Neuron (in vitro differentiated cells): ENCODE results near the gene CERCAM.
"Not testable (repeated sequence)": the region's sequence is repeated elsewhere in the genome, so short reads cannot be mapped to it uniquely, and the experiment has no call there.

ENCODE experiments used
- H2AFZ ChIP-seq: one replicate; pipeline ENCODE4 v1.6.1; 2013; ENCODE audit warnings: low read depth, mild to moderate bottlenecking, inconsistent platforms, low read length, moderate library complexity
- H3K27me3 ChIP-seq: one replicate; pipeline ENCODE4 v1.6.1; 2013; ENCODE audit warnings: low read length; ENCODE audit not compliant: insufficient read depth
- H3K36me3 ChIP-seq: one replicate; pipeline ENCODE4 v1.6.1; 2013; ENCODE audit warnings: low read length; ENCODE audit not compliant: insufficient read depth
- H3K4me1 ChIP-seq: one replicate; pipeline ENCODE4 v1.6.1; 2013; ENCODE audit warnings: low read length; ENCODE audit not compliant: insufficient read depth
- H3K4me3 ChIP-seq: 2 replicates; pipeline ENCODE4 v1.5.1; 2013; ENCODE audit warnings: mild to moderate bottlenecking, low read length, moderate library complexity
- H3K9me3 ChIP-seq: one replicate; pipeline ENCODE4 v1.6.1; 2013; ENCODE audit warnings: low read length

The CERCAM gene

GRCh38 chr9:128435611-128436010, 15.0 kb downstream of the CERCAM start:
- Histone ChIP-seq H3K9me3 (no peaks in the 10 kb centered on the region), H3K4me3 (no peak overlapping the region), H3K36me3 (peaks cover 21% of the 10 kb centered on the region), H2AFZ (no peak overlapping the region), H3K4me1 (no peaks in the 10 kb centered on the region), H3K27me3 (no peaks in the 10 kb centered on the region)

GRCh38 chr9:128438343-128439109, 17.9 kb downstream of the CERCAM start:
- no peaks in the 10 kb centered on the region for H3K27me3 ChIP-seq
- H2AFZ ChIP-seq, result no peak overlapping the region
- no peak overlapping the region for H3K4me3 ChIP-seq
- peaks cover 15% of the 10 kb centered on the region for H3K36me3 ChIP-seq
- no peaks in the 10 kb centered on the region for H3K9me3 ChIP-seq
- H3K4me1 ChIP-seq, result no peaks in the 10 kb centered on the region

GRCh38 chr9:128439273-128439672, 18.6 kb downstream of the CERCAM start:
- Histone ChIP-seq H3K4me1 (no peaks in the 10 kb centered on the region), H3K27me3 (no peaks in the 10 kb centered on the region), H2AFZ (no peak overlapping the region), H3K4me3 (no peak overlapping the region), H3K9me3 (no peaks in the 10 kb centered on the region), H3K36me3 (peaks cover 12% of the 10 kb centered on the region)

- H2AFZ ChIP-seq, result no peak overlapping the region
- H3K4me3 ChIP-seq, result no peak overlapping the region
- no peaks in the 10 kb centered on the region for H3K9me3 ChIP-seq
- H3K27me3 ChIP-seq, result no peaks in the 10 kb centered on the region
- H3K36me3 ChIP-seq, result no peaks in the 10 kb centered on the region
- H3K4me1 ChIP-seq, result no peaks in the 10 kb centered on the region
Observed at GRCh38 chr9:128442150-128442549, 21.5 kb downstream of the CERCAM start.

- H2AFZ ChIP-seq, H3K4me3 ChIP-seq, H3K9me3 ChIP-seq, H3K4me1 ChIP-seq, H3K27me3 ChIP-seq, H3K36me3 ChIP-seq: not testable (repeated sequence)
Observed at GRCh38 chr9:128446505-128446904, 25.8 kb downstream of the CERCAM start.

- Histone ChIP-seq H3K27me3 (no peaks in the 10 kb centered on the region), H3K9me3 (no peaks in the 10 kb centered on the region), H2AFZ (no peak overlapping the region), H3K36me3 (no peaks in the 10 kb centered on the region), H3K4me3 (no peak overlapping the region), H3K4me1 (no peaks in the 10 kb centered on the region)
Observed at GRCh38 chr9:128448746-128449145, 28.1 kb downstream of the CERCAM start.

GRCh38 chr9:128454991-128455390, 34.3 kb downstream of the CERCAM start:
- Histone ChIP-seq H3K27me3 (no peaks in the 10 kb centered on the region), H3K36me3 (peaks cover 10% of the 10 kb centered on the region), H3K4me3 (no peak overlapping the region), H2AFZ (no peak overlapping the region), H3K9me3 (no peaks in the 10 kb centered on the region), H3K4me1 (peaks cover 11% of the 10 kb centered on the region)

- peak within 1 kb of the TSS; percentile 84 for H3K4me3 ChIP-seq
- H3K27me3 ChIP-seq, result no peaks in the 10 kb centered on the region
- peaks cover 11% of the 10 kb centered on the region for H3K4me1 ChIP-seq
- H3K9me3 ChIP-seq, result no peaks in the 10 kb centered on the region
- peak within 1 kb of the TSS; percentile 97 for H2AFZ ChIP-seq
- H3K36me3 ChIP-seq, result peaks cover 20% of the 10 kb centered on the region
Observed at GRCh38 chr9:128455849-128456612, 35.4 kb downstream of the CERCAM start, which contains the start of gene ODF2. Gene ODF2 (plus strand): TSS chr9:128456006. CDS start chr9:128456092, 86 bp downstream.

GRCh38 chr9:128456613-128457061, 36.0 kb downstream of the CERCAM start:
- no peaks in the 10 kb centered on the region for H3K27me3 ChIP-seq
- no peaks in the 10 kb centered on the region for H3K9me3 ChIP-seq
- peak overlapping the region; percentile 84 for H3K4me3 ChIP-seq
- peak overlapping the region; percentile 97 for H2AFZ ChIP-seq
- peaks cover 23% of the 10 kb centered on the region for H3K36me3 ChIP-seq
- peaks cover 11% of the 10 kb centered on the region for H3K4me1 ChIP-seq

GRCh38 chr9:128457207-128457606, 36.5 kb downstream of the CERCAM start:
- H3K36me3 ChIP-seq, result peaks cover 26% of the 10 kb centered on the region
- peaks cover 11% of the 10 kb centered on the region for H3K4me1 ChIP-seq
- peak overlapping the region; percentile 84 for H3K4me3 ChIP-seq
- H2AFZ ChIP-seq, result peak overlapping the region; percentile 97
- H3K9me3 ChIP-seq, result no peaks in the 10 kb centered on the region
- no peaks in the 10 kb centered on the region for H3K27me3 ChIP-seq

- H3K4me1 ChIP-seq, result peaks cover 11% of the 10 kb centered on the region
- no peaks in the 10 kb centered on the region for H3K27me3 ChIP-seq
- H3K36me3 ChIP-seq, result peaks cover 40% of the 10 kb centered on the region
- H2AFZ ChIP-seq, result no peak overlapping the region
- H3K4me3 ChIP-seq, result no peak overlapping the region
- no peaks in the 10 kb centered on the region for H3K9me3 ChIP-seq
Observed at GRCh38 chr9:128459011-128459410, 38.4 kb downstream of the CERCAM start.

GRCh38 chr9:128469070-128469469, 48.4 kb downstream of the CERCAM start:
- H3K36me3 ChIP-seq, result peaks cover 54% of the 10 kb centered on the region
- no peak overlapping the region for H2AFZ ChIP-seq
- H3K4me3 ChIP-seq, result no peak overlapping the region
- H3K4me1 ChIP-seq, result no peaks in the 10 kb centered on the region
- H3K9me3 ChIP-seq, result no peaks in the 10 kb centered on the region
- H3K27me3 ChIP-seq, result no peaks in the 10 kb centered on the region

GRCh38 chr9:128470560-128470959, 49.9 kb downstream of the CERCAM start:
- Histone ChIP-seq H3K4me1 (no peaks in the 10 kb centered on the region), H3K9me3 (no peaks in the 10 kb centered on the region), H3K4me3 (no peak overlapping the region), H3K27me3 (no peaks in the 10 kb centered on the region), H3K36me3 (peaks cover 58% of the 10 kb centered on the region), H2AFZ (no peak overlapping the region)
